Esophagus (tissue), 2 donors: Measurements from ENCODE around the gene CPTP. TPM values are rescaled to one million over a fixed set of nuclear protein-coding genes. Genes with fewer than 3 reads are reported as not detected.
A peak's percentile ranks its signal among the peaks of the same experiment; 100 is the strongest.

Source experiments
- H3K27ac ChIP-seq, 2 donors: one replicate each; pipeline ENCODE4 v1.5.1; 2013; ENCODE audit warnings: low read depth in 2 of 2, mild to moderate bottlenecking in 2 of 2, inconsistent platforms in 1 of 2, low read length in 1 of 2, moderate library complexity in 1 of 2
- H3K27me3 ChIP-seq, 2 donors: one replicate each; pipeline ENCODE4 v1.6.1; 2013; ENCODE audit warnings: low read length in 2 of 2, control low read depth in 1 of 2, mild to moderate bottlenecking in 1 of 2; ENCODE audit not compliant: insufficient read depth in 2 of 2, control insufficient read depth in 1 of 2
- H3K36me3 ChIP-seq, 2 donors: one replicate each; pipeline ENCODE4 v1.6.1; 2013; ENCODE audit warnings: low read length in 1 of 2; ENCODE audit not compliant: control insufficient read depth in 2 of 2, insufficient read depth in 2 of 2
- H3K4me1 ChIP-seq, 2 donors: one replicate each; pipeline ENCODE4 v1.6.1; 2013; ENCODE audit warnings: low read length in 1 of 2; ENCODE audit not compliant: control insufficient read depth in 2 of 2, insufficient read depth in 2 of 2
- H3K4me3 ChIP-seq, 2 donors: one replicate each; pipeline ENCODE4 v1.5.1; 2013; ENCODE audit warnings: low read length in 2 of 2, mild to moderate bottlenecking in 2 of 2, low read depth in 1 of 2, moderate library complexity in 1 of 2
- H3K9me3 ChIP-seq, 2 donors: one replicate each; pipeline ENCODE4 v1.6.1; 2013; ENCODE audit warnings: mild to moderate bottlenecking in 2 of 2, low read depth in 1 of 2, low read length in 1 of 2, moderate library complexity in 1 of 2; ENCODE audit not compliant: control insufficient read depth in 2 of 2, insufficient read depth in 1 of 2
- whole genome bisulfite sequencing, 2 donors: extraction: QIAGEN DNeasy Blood & Tissue Kit; methylation state at CpG; one replicate each; pipeline ENCODE4 v1.1.7; 2013; 5-methylcytosine and 5-hydroxymethylcytosine counted together
- polyA plus RNA-seq, 2 donors: library from polyadenylated mRNA; stranded (reverse); fragments of 200-250 nt; gene quantifications; one replicate each; pipeline ENCODE4 v1.2.3, GENCODE V29; 2013
- donor health status: healthy with polysubstance abuse.
- donor health status: Bipolar disorder and iron deficiency.

The CPTP gene
- polyA plus RNA-seq, 2 donors, result 38.3 to 73.1 TPM

DNA sequence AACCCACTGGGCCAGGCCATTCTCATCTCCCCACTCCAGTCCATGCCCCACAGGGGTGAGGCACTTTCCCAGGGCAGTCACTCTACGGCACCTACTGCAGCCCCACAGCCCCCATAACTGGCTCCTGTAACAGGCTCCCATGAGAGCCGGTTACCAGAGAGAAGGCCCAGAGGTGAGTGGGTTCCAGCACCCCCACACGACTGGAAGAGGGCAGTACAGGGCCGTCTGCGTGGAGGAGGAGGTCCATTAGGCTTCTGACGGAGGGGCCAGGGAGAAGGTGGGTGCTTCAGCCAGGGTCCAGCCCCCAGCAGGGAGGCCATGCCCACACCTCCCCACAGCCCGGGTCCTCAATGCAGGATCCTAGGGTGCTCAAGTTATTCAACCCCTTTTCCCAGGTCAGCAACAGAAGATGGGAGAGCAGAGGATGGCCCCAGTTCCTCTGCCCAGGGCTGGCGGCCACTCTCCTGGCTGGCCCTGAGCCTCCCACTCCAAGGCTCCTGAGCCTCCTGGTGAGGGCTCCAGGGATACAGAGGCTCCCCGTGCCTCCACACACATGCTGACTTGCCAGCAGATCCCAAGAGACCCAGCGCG, 18.4 kb upstream of the CPTP start:
- H3K9me3 ChIP-seq, result no peaks in the 10 kb centered on the region
- H3K27me3 ChIP-seq, result no peaks in the 10 kb centered on the region
- 17 to 30% methylated on average over 11 of the region's 11 CpGs for WGBS, 2 donors
- H3K4me3 ChIP-seq, result peak overlapping the region; percentile 69 to 77
- H3K27ac ChIP-seq, result peak overlapping the region; percentile 86 to 98
- H3K4me1 ChIP-seq, result peaks cover 31 to 63% of the 10 kb centered on the region in 2 donors
- H3K36me3 ChIP-seq, result peaks cover 0 to 12% of the 10 kb centered on the region in 2 donors

DNA sequence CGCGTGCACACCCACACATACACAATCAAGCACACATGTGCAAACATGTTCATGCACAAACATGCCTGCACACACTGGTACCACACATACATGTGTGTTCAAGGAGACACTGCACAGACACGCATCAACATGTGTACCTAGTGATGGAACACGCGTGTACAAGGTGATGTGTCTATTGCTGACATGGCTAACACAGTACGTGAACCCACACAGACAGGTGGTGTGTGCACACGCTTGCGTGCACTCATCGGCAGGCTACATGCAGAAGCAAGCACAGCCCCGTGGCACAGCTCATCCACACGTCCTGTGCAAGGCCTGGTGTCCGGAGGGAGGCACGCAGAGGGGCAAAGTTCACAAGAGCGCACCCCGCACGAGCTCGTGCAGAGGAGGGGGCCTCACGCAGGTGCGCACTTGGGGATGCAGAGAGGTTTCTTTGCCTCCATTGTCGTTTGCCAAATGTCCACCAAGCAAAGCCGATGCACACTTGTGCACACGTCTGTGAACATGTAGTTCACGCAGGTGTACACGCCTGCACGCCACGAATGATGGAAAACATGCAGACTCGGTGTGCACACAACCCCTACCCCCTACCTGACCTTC, 17.8 kb upstream of the CPTP start:
- Histone ChIP-seq H3K4me1 (peaks cover 31 to 65% of the 10 kb centered on the region in 2 donors), H3K9me3 (no peaks in the 10 kb centered on the region), H3K27me3 (no peaks in the 10 kb centered on the region), H3K27ac (peak overlapping the region; percentile 98), H3K4me3 (peak overlapping the region; percentile 69 to 77), H3K36me3 (peaks cover 0 to 18% of the 10 kb centered on the region in 2 donors)
- WGBS, 2 donors, result 23 to 33% methylated on average over 27 of the region's 27 CpGs

DNA sequence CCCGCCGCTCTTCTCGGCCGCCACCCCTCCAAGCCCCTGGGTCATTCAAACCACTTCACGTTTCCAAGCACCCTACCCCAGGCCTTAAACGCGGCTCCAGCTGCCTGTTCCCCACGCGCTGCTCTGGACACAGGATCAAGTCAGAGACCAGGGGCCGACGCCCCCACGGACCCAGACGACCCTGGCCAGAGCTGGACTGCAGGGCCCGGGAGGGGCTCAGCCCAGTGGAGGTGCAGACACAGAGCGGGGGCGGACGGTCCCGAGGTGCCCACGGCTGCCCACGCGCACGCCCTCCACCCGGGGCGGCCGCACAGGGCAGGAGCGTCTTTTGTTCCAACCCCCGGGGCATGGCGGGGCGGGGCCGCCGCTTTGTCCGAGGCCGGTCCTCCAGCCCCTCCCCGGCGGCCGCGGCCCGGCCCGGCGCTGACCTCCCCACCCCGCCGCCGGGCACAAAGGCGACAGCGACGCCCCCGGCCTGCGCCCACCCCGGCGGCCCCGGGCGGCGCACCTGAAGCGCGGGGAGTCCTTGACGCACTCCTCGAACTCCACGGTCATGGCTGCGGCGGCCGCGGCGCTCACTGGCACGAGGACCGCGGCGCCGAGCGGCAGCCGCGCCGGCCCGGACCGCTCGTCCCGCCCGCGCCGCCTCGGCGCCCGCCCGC, 17.2 kb upstream of the CPTP start:
- WGBS, 2 donors, result 1 to 2% methylated on average over 45 to 83 of the region's 83 CpGs
- peak overlapping the region; percentile 98 for H3K27ac ChIP-seq
- H3K36me3 ChIP-seq, result peaks cover 0 to 24% of the 10 kb centered on the region in 2 donors
- H3K4me1 ChIP-seq, result peaks cover 31 to 65% of the 10 kb centered on the region in 2 donors
- H3K27me3 ChIP-seq, result no peaks in the 10 kb centered on the region
- H3K9me3 ChIP-seq, result no peaks in the 10 kb centered on the region
- H3K4me3 ChIP-seq, result peak overlapping the region; percentile 69 to 77

DNA sequence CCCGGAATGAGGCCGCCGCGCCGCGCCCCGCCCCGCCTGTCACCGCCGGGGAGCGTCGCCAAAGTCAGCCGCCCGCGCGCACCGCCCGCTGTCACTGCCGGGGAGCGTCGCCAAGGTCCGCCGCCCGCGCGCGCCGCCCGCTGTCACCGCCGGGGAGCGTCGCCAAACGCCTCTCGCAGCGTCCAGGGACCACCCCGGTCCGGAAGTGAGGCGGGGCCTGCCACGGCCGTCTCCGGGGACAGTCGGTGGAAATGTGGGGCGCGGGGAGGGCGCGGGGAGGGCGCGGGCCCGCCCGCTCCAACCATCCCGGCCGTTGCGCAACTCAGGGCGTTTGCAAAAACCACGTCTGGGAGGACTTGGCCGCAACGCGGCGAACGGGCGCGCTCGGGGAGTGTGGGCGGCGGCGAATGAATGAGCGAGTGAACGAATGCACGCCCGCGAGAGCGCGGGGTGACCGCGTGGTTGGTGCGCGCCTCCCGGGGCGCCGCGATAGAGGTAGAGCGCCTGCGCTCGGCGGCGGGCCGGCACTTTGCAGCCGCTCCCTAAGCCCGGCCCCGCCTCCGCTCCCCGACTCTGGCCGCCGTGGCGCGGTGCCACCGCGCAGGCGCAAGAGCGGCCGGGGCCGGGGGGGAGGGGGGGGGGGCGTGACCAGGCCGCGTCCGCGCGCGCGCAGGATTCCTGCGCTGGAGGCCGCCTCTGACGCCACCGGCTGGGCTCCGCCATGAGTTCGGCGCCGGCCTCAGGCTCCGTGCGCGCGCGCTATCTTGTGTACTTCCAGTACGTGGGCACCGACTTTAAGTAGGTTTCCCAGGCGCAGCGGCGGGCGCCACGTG, 16.5 kb upstream of the CPTP start, which contains the start of the genes ACAP3 and PUSL1:
ACAP3 (minus strand) TSS at position 8 of the 833 bp plus-strand sequence. CDS start 115 bp downstream, outside the sequence.
PUSL1 (plus strand) TSS at position 675 of the 833 bp plus-strand sequence; CDS start at position 722, 47 bp downstream.
- peaks cover 0 to 32% of the 10 kb centered on the region in 2 donors for H3K36me3 ChIP-seq
- H3K4me3 ChIP-seq, result peak within 1 kb of the TSS; percentile 73 to 87
- no peaks in the 10 kb centered on the region for H3K9me3 ChIP-seq
- WGBS, 2 donors, result 0% methylated on average over 71 to 131 of the region's 131 CpGs
- no peaks in the 10 kb centered on the region for H3K27me3 ChIP-seq
- H3K27ac ChIP-seq, result peak within 1 kb of the TSS; percentile 98
- H3K4me1 ChIP-seq, result peaks cover 31 to 61% of the 10 kb centered on the region in 2 donors

DNA sequence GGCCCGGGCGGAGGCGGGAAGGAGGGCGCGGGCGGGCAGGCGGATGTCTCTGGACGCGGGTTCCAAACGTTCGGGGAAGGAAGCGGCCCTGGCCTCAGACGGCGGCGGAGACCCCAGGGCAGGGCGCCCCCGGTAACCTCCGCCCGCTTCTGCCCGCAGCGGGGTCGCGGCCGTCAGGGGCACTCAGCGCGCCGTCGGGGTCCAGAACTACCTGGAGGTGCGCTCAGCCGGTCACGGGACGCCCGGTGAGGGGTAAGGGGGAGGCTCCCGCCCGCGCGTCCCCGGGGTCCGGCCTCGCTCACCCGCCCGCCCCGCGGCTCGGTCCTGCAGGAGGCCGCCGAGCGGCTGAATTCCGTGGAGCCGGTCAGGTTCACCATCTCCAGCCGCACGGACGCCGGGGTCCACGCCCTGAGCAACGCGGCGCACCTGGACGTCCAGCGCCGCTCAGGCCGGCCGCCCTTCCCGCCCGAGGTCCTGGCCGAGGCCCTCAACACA, 15.8 kb upstream of the CPTP start:
- Histone ChIP-seq H3K9me3 (no peaks in the 10 kb centered on the region), H3K4me3 (peak overlapping the region; percentile 73 to 87), H3K4me1 (peaks cover 31 to 54% of the 10 kb centered on the region in 2 donors), H3K27me3 (no peaks in the 10 kb centered on the region), H3K36me3 (peaks cover 0 to 36% of the 10 kb centered on the region in 2 donors), H3K27ac (peak overlapping the region; percentile 97 to 98)
- whole genome bisulfite sequencing, 2 donors, result 0 to 1% methylated on average over 55 to 66 of the region's 66 CpGs

DNA sequence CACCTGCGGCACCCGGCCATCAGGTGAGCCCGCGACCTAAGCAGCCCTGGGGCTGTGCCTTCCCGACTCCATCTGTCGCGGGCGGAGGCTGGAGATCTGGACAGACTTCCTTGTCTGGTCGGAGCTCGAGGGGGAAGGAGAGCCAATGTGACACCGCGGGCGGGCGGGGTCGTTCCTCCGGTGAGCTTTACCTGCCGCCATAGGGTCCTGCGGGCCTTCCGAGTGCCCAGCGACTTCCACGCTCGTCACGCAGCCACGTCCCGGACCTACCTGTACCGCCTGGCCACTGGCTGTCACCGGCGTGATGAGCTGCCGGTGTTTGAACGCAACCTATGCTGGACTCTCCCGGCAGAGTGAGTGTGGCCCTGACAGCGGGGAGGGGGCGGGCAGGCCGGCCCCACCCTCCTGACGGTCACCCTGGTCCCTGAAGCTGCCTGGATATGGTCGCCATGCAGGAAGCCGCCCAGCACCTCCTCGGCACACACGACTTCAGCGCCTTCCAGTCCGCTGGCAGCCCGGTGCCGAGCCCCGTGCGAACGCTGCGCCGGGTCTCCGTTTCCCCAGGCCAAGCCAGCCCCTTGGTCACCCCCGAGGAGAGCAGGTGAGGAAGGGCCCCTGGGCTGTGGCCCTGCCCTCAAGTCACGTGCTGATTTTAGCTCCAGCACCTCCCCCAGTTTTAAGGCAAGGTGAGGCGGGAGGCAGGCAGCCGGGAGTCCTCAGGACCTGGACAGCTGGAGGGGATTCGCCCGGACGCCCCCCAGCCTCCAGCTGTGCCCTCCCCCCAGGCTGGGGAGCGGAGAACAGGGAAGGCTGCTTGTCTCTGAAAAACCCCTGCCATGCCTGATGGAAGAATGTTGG, 15.1 kb upstream of the CPTP start:
- Histone ChIP-seq H3K27me3 (no peaks in the 10 kb centered on the region), H3K4me3 (peak overlapping the region; percentile 73 to 87), H3K9me3 (no peaks in the 10 kb centered on the region), H3K36me3 (peaks cover 0 to 42% of the 10 kb centered on the region in 2 donors), H3K4me1 (peaks cover 25 to 48% of the 10 kb centered on the region in 2 donors), H3K27ac (peak overlapping the region; percentile 97 to 98)
- 21 to 25% methylated on average over 55 to 57 of the region's 57 CpGs for WGBS, 2 donors

DNA sequence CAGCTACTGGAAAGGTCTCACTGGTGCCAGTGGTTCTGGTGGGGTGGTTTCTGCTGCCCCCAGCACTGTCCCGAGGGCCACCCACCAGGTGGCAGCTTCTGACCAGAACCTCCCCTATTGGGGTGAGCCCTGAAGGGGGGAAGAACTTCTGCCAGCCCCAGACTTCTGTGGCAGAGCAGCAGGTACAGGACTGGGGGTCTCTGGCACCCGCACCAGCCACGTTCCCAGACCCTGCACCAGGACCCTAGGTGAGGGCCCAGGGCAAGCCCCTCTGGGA, 14.6 kb upstream of the CPTP start:
- 60 to 72% methylated on average over 3 of the region's 3 CpGs for WGBS, 2 donors
- Histone ChIP-seq H3K4me1 (peaks cover 21 to 42% of the 10 kb centered on the region in 2 donors), H3K27me3 (no peaks in the 10 kb centered on the region), H3K9me3 (no peaks in the 10 kb centered on the region), H3K36me3 (peaks cover 0 to 48% of the 10 kb centered on the region in 2 donors), H3K27ac (peak overlapping the region; percentile 97 to 98), H3K4me3 (peak overlapping the region; percentile 73 to 87)

DNA sequence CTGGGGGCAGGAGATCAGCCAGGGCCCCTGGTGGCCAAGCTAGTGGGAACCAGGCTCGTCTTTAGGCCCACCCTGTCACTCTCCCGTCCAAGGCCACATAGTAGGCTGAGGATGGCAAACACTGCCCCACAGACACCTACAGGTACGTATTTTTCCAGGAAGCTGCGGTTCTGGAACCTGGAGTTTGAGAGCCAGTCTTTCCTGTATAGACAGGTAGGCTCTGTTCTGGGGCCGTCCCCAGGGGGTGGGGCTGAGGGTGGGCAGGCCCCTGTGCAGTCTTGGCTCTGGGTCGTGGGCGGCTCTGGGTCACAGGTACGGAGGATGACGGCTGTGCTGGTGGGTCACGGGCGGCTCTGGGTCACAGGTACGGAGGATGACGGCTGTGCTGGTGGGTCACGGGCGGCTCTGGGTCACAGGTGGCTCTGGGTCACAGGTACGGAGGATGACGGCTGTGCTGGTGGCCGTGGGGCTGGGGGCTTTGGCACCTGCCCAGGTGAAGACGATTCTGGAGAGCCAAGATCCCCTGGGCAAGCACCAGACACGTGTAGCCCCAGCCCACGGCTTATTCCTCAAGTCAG, 14.0 kb upstream of the CPTP start:
- H3K4me3 ChIP-seq, result peak overlapping the region; percentile 73 to 87
- peaks cover 17 to 37% of the 10 kb centered on the region in 2 donors for H3K4me1 ChIP-seq
- H3K27me3 ChIP-seq, result no peaks in the 10 kb centered on the region
- no peaks in the 10 kb centered on the region for H3K9me3 ChIP-seq
- WGBS, 2 donors, result 61 to 66% methylated on average over 20 to 21 of the region's 21 CpGs
- H3K27ac ChIP-seq, result peak overlapping the region; percentile 97 to 98
- H3K36me3 ChIP-seq, result peaks cover 0 to 52% of the 10 kb centered on the region in 2 donors
